HL-60 (cell line): Measurements from ENCODE around the gene METTL9.

Experiments used
- GABPA ChIP-seq: IDR thresholded peaks from 2 replicates; pipeline ENCODE4 v1.6.1; 2012; ENCODE audit warnings: low read depth
- POLR2AphosphoS5 ChIP-seq: IDR thresholded peaks from 2 replicates; pipeline ENCODE4 v1.6.1; 2012; ENCODE audit warnings: low read depth
- SPI1 ChIP-seq: IDR thresholded peaks from 2 replicates; pipeline ENCODE4 v1.6.1; 2012; ENCODE audit warnings: low read depth, mild to moderate bottlenecking, borderline replicate concordance
- TF ChIP-seq, protein P1 (sequence below): IDR thresholded peaks from one replicate; pipeline ENCODE4 v1.5.1; 2011; ENCODE audit warnings: low read length, control low read depth, inconsistent platforms; ENCODE audit not compliant: insufficient read depth
- TF ChIP-seq, protein P2 (sequence below): IDR thresholded peaks from 2 replicates; pipeline ENCODE4 v1.6.1; 2012; ENCODE audit warnings: low read depth; ENCODE audit not compliant: insufficient replicate concordance

DNA sequence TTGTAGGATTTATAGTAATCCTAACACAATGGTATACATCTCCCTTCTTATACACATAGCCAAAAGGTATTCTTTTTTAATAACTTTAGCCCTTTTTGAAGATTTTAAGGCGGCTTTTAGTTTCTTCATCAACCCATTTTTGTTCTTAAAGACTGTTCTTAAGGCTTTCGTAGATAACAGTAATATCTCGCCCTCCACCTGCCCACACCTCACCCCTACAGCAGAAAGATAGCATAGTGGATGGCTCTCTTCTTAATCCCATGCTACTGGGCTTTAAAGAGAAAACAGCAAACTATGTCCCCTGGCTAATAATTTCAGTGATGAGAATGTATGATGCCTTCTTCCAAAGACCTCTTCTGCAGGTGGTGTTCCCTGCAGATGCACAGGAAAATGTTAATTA is 44.4 kb downstream of the METTL9 start:
- TF ChIP-seq, protein P1, sequence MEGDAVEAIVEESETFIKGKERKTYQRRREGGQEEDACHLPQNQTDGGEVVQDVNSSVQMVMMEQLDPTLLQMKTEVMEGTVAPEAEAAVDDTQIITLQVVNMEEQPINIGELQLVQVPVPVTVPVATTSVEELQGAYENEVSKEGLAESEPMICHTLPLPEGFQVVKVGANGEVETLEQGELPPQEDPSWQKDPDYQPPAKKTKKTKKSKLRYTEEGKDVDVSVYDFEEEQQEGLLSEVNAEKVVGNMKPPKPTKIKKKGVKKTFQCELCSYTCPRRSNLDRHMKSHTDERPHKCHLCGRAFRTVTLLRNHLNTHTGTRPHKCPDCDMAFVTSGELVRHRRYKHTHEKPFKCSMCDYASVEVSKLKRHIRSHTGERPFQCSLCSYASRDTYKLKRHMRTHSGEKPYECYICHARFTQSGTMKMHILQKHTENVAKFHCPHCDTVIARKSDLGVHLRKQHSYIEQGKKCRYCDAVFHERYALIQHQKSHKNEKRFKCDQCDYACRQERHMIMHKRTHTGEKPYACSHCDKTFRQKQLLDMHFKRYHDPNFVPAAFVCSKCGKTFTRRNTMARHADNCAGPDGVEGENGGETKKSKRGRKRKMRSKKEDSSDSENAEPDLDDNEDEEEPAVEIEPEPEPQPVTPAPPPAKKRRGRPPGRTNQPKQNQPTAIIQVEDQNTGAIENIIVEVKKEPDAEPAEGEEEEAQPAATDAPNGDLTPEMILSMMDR = no peak
- TF ChIP-seq POLR2AphosphoS5 = no peak
- no peak for TF ChIP-seq SPI1
- TF ChIP-seq, protein P2, sequence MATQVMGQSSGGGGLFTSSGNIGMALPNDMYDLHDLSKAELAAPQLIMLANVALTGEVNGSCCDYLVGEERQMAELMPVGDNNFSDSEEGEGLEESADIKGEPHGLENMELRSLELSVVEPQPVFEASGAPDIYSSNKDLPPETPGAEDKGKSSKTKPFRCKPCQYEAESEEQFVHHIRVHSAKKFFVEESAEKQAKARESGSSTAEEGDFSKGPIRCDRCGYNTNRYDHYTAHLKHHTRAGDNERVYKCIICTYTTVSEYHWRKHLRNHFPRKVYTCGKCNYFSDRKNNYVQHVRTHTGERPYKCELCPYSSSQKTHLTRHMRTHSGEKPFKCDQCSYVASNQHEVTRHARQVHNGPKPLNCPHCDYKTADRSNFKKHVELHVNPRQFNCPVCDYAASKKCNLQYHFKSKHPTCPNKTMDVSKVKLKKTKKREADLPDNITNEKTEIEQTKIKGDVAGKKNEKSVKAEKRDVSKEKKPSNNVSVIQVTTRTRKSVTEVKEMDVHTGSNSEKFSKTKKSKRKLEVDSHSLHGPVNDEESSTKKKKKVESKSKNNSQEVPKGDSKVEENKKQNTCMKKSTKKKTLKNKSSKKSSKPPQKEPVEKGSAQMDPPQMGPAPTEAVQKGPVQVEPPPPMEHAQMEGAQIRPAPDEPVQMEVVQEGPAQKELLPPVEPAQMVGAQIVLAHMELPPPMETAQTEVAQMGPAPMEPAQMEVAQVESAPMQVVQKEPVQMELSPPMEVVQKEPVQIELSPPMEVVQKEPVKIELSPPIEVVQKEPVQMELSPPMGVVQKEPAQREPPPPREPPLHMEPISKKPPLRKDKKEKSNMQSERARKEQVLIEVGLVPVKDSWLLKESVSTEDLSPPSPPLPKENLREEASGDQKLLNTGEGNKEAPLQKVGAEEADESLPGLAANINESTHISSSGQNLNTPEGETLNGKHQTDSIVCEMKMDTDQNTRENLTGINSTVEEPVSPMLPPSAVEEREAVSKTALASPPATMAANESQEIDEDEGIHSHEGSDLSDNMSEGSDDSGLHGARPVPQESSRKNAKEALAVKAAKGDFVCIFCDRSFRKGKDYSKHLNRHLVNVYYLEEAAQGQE = no peak
- TF ChIP-seq GABPA = no peak
